Lung (tissue), 12 donors: ENCODE measurements around the gene CENPL. TPM values are rescaled to one million over a fixed set of nuclear protein-coding genes. Genes with fewer than 3 reads are reported as not detected.

Experiments
- ATAC-seq: fragments of 200-7000 bp; cut with Tn5 transposase; one replicate; pipeline ENCODE4 v1.9.1; 2020; ENCODE audit warnings: moderate number of reproducible peaks; ENCODE audit not compliant: insufficient read depth, low FRiP score
- DNase-seq, 3 donors: peaks; one replicate each; pipeline ENCODE4 v3.0.0-alpha.2; 2013 to 2017
- H3K27ac ChIP-seq, 2 donors: one replicate each; pipeline ENCODE4 v1.5.1; 2013; ENCODE audit warnings: mild to moderate bottlenecking in 2 of 2, moderate library complexity in 2 of 2, control low read depth in 1 of 2, inconsistent platforms in 1 of 2, low read depth in 1 of 2, low read length in 1 of 2
- H3K27me3 ChIP-seq, 3 donors: one replicate each; pipeline ENCODE4 v1.5.1; 2013; ENCODE audit warnings: low read length in 2 of 3; ENCODE audit not compliant: control insufficient read depth in 3 of 3, insufficient read depth in 3 of 3
- H3K36me3 ChIP-seq, 4 donors: one replicate each; pipeline ENCODE4 v1.5.1; 2013; ENCODE audit warnings: low read length in 4 of 4, mild to moderate bottlenecking in 1 of 4, moderate library complexity in 1 of 4; ENCODE audit not compliant: control insufficient read depth in 4 of 4, insufficient read depth in 4 of 4
- H3K4me1 ChIP-seq, 5 donors: one replicate each; pipeline ENCODE4 v1.5.1; 2013; ENCODE audit warnings: low read length in 5 of 5, mild to moderate bottlenecking in 2 of 5, moderate library complexity in 1 of 5; ENCODE audit not compliant: control insufficient read depth in 5 of 5, insufficient read depth in 5 of 5
- H3K4me3 ChIP-seq: one replicate; pipeline ENCODE4 v1.5.1; 2013; ENCODE audit warnings: mild to moderate bottlenecking, control low read depth, moderate library complexity
- H3K9ac ChIP-seq, 2 donors: one replicate each; pipeline ENCODE4 v1.5.1; 2013; ENCODE audit warnings: low read length in 2 of 2, control low read depth in 1 of 2; ENCODE audit not compliant: insufficient read depth in 1 of 2
- H3K9me3 ChIP-seq, 4 donors: one replicate each; pipeline ENCODE4 v1.5.1; 2013; ENCODE audit warnings: low read length in 3 of 4, mild to moderate bottlenecking in 1 of 4, moderate library complexity in 1 of 4; ENCODE audit not compliant: control insufficient read depth in 4 of 4, insufficient read depth in 3 of 4
- CTCF ChIP-seq: IDR thresholded peaks from 2 replicates; pipeline ENCODE4 v1.5.1; 2012; ENCODE audit warnings: mild to moderate bottlenecking; ENCODE audit errors: control extremely low read depth, extremely low read depth
- WGBS, 2 donors: extraction: QIAGEN DNeasy Blood & Tissue Kit; methylation state at CpG; one replicate each; pipeline ENCODE4 v1.1.7; 2013; 5-methylcytosine and 5-hydroxymethylcytosine counted together
- polyA plus RNA-seq, 2 donors: library from polyadenylated mRNA; stranded (reverse); fragments of 200-250 nt; gene quantifications; one replicate each; pipeline ENCODE4 v1.2.1, GENCODE V29; 2013
- total RNA-seq, 2 donors: library from RNA; depleted of rRNA in 1 of 2; stranded (reverse); fragments of >200 nt in 1 of 2; gene quantifications; one replicate each; pipeline ENCODE4 v1.2.1, GENCODE V29; 2014 to 2021
- donor health status: control.
- donor health status: control.
- donor health status: Bipolar disorder and iron deficiency.
- donor health status: healthy.
- donor health status: DM: yes; HTN: yes; CAD: no.

The CENPL gene
- total and polyA plus RNA-seq, 4 donors = 1.8 to 8.5 (median 4.5) TPM

GRCh38 chr1:173870252-173871075 is 45.8 kb upstream of the CENPL start:
- DNase-seq (peak in 1 of 3 donors; percentile 35), ATAC-seq (no peak)
- no peak overlapping the region for H3K4me3 ChIP-seq
- 64 to 74% methylated on average over 15 of the region's 15 CpGs for WGBS, 2 donors
- no peak overlapping the region for H3K9ac ChIP-seq
- no peaks in the 10 kb centered on the region for H3K9me3 ChIP-seq
- H3K27me3 ChIP-seq = no peaks in the 10 kb centered on the region
- peak overlapping the region in 1 of 2 donors; percentile 73 for H3K27ac ChIP-seq
- TF ChIP-seq CTCF = no peak
- H3K36me3 ChIP-seq = peaks cover 2 to 41% (median 19%) of the 10 kb centered on the region in 4 donors
- peaks cover 7 to 27% (median 12%) of the 10 kb centered on the region in 5 donors for H3K4me1 ChIP-seq

- TF ChIP-seq CTCF = no peak
- peaks cover 4 to 47% (median 22%) of the 10 kb centered on the region in 4 donors for H3K36me3 ChIP-seq
- H3K9me3 ChIP-seq = no peaks in the 10 kb centered on the region
- WGBS, 2 donors = 1 to 2% methylated on average over 5 of the region's 5 CpGs
- peak overlapping the region; percentile 77 for H3K4me3 ChIP-seq
- peaks cover 7 to 37% (median 14%) of the 10 kb centered on the region in 5 donors for H3K4me1 ChIP-seq
- no peak for DNase-seq
- H3K27ac ChIP-seq = peak overlapping the region; percentile 90 to 99
- H3K9ac ChIP-seq = peak overlapping the region; percentile 39 to 90
- H3K27me3 ChIP-seq = no peaks in the 10 kb centered on the region
- ATAC-seq = no peak
Observed at GRCh38 chr1:173869021-173869359, 44.3 kb upstream of the CENPL start.

DNA sequence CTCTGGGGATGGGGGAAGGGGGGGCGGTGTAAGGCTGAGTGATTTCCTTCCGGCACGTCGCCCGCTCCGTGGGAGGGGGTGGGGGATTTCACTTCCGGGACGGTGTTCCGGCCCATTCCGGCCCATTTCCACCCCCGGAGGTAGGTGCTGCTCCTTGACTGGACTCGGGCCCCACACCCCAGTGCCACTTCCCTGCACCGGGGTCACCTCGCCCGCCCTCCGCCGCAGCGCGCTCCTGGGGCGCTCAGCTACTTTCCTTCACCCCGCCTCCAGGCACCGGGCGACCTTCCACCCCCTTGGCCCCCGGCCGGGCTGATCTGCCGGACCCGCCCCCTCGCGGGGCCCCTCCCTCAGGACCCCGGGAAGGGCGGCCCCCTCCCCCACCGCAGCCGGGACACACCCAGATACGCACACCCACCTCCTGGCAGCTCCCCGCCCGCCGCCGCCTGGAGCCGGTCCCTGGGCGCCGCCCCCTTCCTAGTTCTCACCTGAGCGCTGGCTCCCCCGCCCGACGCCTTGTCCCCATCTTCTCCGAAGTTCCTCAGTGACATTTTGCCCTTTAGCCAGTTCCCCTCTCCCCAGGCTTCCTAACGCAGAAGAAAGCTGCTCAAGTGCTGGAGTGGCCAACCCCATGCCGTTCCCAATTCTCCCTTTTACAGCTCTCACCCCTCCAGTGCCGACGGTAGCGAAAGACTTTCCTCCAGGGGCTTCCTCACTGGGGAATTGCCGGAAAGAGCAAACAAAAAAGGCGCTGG is 43.8 kb upstream of the CENPL start, which contains the start of gene ZBTB37:
ZBTB37 (plus strand) TSS at position 115 of the 755 bp plus-strand sequence. CDS start 1,846 bp downstream, outside the sequence.
- Histone ChIP-seq H3K4me3 (peak within 1 kb of the TSS; percentile 77), H3K9ac (peak within 1 kb of the TSS; percentile 90 to 93), H3K27ac (peak within 1 kb of the TSS; percentile 90 to 99), H3K27me3 (no peaks in the 10 kb centered on the region), H3K36me3 (peaks cover 4 to 52% (median 26%) of the 10 kb centered on the region in 4 donors), H3K4me1 (peaks cover 7 to 37% (median 14%) of the 10 kb centered on the region in 5 donors), H3K9me3 (no peaks in the 10 kb centered on the region)
- ATAC-seq (peak; percentile 78), DNase-seq (peak; percentile 86 to 93 (median 92))
- no peak for TF ChIP-seq CTCF
- WGBS, 2 donors = 0% methylated on average over 36 to 53 of the region's 53 CpGs
